ENCODE data around the gene LYRM1.

DNA sequence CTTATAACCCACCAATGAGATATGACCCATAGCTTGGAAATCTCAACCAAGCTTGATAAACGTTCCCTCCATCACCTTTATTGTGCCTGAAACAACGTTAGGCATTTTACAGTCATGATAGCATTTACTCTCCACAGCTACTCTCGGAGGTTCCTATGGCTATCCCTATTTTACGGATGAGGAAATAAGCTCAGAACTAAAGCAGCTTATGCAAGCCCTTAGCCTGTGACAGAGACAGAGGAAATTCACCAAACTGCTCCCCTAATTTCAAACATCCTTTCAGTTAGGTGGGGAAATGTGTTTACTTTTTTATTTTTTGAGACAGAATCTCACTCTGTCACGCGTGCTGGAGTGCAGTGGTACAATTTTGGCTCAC lies 19.1 kb upstream of the LYRM1 start:
- no peak for TF ChIP-seq FOXP2 (optimal IDR thresholded peaks at IDR 0.05; ENCODE audit: control extremely low read depth, extremely low read length, insufficient read depth)
- TF ChIP-seq POLR2AphosphoS5 (IDR thresholded peaks at IDR 0.05; ENCODE audit: borderline replicate concordance, low read depth, low read length), result no peak
